Activated naive CD4-positive, alpha-beta T cell treated with anti-CD3 and anti-CD28 coated beads, Interleukin-2, amount 50 U/mL, for 16 hours (primary cell): ENCODE measurements around the gene CREB3L2.
"Not testable (repeated sequence)": the region's sequence is repeated elsewhere in the genome, so short reads cannot be mapped to it uniquely, and the experiment has no call there.

Source experiments
- DNase-seq: peaks from one replicate; pipeline ENCODE4 v3.0.0-alpha.2; 2020

Gene CREB3L2

DNA sequence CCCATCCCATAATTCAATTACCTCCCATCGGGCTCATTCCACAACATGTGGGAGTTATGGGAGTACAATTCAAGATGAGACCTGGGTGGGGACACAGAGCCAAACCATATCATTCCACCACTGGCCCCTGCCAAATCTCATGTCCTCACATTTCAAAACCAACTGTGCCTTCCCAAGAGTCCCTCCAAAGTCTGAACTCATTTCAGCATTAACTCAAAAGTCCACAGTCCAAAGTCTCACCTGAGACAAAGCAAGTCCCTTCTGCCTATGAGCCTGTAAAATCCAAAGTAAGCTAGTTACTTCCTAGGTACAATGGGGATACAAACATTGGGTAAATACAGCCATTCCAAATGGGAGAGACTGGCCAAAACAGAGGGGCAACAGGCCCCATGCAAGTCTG is 170.3 kb downstream of the CREB3L2 start:
- not testable (repeated sequence) for DNase-seq

DNA sequence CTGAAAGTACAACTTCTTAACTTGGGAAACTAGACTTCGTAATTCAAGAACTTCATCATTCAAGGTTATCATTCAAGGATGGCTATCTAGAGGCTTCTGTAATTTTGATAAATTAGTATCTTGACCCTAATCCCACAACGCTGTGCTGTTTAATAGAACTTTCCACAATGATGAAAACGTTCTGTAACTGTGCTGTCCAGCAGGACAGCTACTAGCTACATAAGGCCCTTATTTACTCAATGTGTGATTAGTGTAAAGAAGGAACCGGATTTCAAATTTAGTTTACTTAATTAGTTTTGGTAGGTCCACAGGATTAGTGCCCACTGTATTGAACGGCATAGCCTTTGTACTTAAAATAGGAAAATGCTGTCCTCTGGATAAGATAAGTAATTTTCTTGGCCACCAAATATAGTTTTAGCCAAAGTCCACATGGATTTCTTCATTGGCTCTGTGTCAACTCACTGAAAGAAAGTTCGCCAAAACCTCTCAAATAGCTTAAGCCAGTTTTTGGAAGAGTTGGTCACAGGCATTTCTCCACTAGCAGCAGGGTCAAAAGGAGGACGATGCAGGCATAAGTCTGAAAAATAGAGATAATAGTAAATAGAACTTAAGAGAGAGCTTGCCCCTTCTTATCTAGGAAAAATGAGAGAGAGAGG is 172.4 kb downstream of the CREB3L2 start:
- DNase-seq: no peak

DNA sequence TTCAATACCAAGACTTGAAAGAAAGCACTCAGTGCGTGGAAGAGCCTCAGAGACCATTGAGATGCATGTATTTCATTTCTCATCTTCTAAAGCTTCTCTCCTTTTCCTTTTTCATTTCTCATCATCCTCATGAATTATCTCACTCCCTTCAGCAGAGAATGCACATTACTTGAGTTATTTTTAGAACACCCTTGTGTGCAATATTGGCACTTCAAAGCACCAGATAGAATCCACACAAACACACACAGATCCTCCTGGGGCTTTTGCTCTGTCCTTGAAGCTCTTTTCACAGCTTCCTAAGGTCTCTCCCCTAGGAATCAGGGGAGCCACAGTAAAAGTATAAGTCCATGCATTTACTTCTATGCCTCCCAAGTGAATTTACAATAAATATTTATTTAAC is 173.4 kb downstream of the CREB3L2 start:
- DNase-seq: no peak

DNA sequence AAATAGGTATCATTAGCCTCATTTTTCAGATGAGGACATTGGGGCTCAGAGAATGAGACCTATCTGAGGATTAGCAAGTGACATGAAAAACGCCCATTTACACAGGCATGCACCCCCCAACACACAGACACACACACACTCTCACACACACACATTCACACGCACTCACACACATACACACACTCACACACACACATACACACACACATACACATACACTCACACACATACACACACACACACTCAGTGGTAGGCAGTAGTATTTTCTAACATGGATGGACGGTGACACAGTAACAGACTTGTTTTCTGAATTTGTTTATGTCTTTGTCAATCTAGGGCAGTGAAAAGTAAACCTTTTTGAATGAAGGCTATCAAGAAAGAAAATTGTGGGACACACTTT is 176.4 kb downstream of the CREB3L2 start:
- DNase-seq: no peak
